GM12891 (cell line): ENCODE results near the gene STRADB.

Source experiments
- PAX5 ChIP-seq: IDR thresholded peaks from 2 replicates; pipeline ENCODE4 v1.6.1; 2011; ENCODE audit warnings: low read length, moderate library complexity, mild to moderate bottlenecking; ENCODE audit not compliant: insufficient read depth, severe bottlenecking
- POLR2A ChIP-seq: IDR thresholded peaks from 2 replicates; pipeline ENCODE4 v1.6.1; 2011; ENCODE audit warnings: low read depth, low read length, control low read depth
- POLR2AphosphoS5 ChIP-seq: IDR thresholded peaks from 2 replicates; pipeline ENCODE4 v1.6.1; 2011; ENCODE audit warnings: low read depth, low read length, control low read depth
- TAF1 ChIP-seq: IDR thresholded peaks from 2 replicates; pipeline ENCODE4 v1.6.1; 2011; ENCODE audit warnings: low read depth, low read length, control low read depth

DNA sequence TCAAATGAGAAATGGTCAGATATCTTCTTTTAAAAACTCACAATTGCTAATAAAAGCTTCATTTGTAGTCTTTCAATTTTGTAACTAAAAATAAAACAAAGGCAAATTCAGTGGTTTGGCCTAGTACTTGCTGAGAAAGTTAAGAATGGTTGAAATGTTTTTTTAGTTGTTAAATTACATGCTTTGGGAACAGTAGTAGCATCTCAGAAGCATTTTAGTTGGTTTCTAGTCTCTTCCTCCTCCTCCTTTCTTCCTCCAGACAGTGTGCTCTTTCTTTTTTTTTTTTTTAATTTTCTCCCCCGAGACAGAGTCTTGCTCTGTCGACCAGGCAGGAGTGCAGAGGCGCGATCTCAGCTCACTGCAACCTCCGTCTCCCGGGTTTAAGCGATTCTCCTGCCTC, 10.1 kb upstream of the STRADB start:
- TF ChIP-seq POLR2A (no peak), POLR2AphosphoS5 (no peak), TAF1 (no peak), PAX5 (no peak)
